PC-3 (cell line): ENCODE results near the gene RNF17.

Source experiments
- CTCF ChIP-seq: fragments of 300-600 bp; sonication (generic); conservative IDR thresholded peaks from 2 replicates; pipeline ENCODE4 v1.5.1; 2017; ENCODE audit warnings: antibody characterized with exemption, low read depth, mild to moderate bottlenecking, low read length
- EZH2 ChIP-seq: fragments of 300-600 bp; sonication (generic); IDR thresholded peaks from one replicate; pipeline ENCODE4 v1.6.1; 2017; ENCODE audit warnings: antibody characterized with exemption, mild to moderate bottlenecking, low read length; ENCODE audit not compliant: unreplicated experiment

- TF ChIP-seq CTCF (no peak), EZH2 (no peak)
These were observed 128.9 kb downstream of the RNF17 start for GRCh38 chr13:24892829-24893228.
